Measurements from ENCODE around the gene RCCD1.

RCCD1 gene

GRCh38 chr15:90946941-90947576 lies 7.6 kb upstream of the RCCD1 start:
- H3K9ac ChIP-seq (ENCODE audit: low read length) = no peak overlapping the region
- no peak overlapping the region for H3K27ac ChIP-seq (ENCODE audit: low read length, poor library complexity, severe bottlenecking)
- no peak overlapping the region for H2BK15ac ChIP-seq (ENCODE audit: low read depth, poor library complexity, severe bottlenecking)
- 87% methylated on average over 8 of the region's 8 CpGs for WGBS
- H4K91ac ChIP-seq (ENCODE audit: low read length) = no peak overlapping the region
- no peak overlapping the region for H2AFZ ChIP-seq (ENCODE audit: low read depth, low read length)
- no peak overlapping the region for H2BK12ac ChIP-seq (ENCODE audit: low read length in 2 of 2)
- H3K4ac ChIP-seq (ENCODE audit: low read depth in 1 of 2, low read length in 2 of 2) = no peak overlapping the region
- no peak overlapping the region for H2BK5ac ChIP-seq (ENCODE audit: low read depth, low read length, poor library complexity, severe bottlenecking)
- no peaks in the 10 kb centered on the region for H3K27me3 ChIP-seq (ENCODE audit: control insufficient read depth in 1 of 2, insufficient read depth in 1 of 2, low read length in 2 of 2)
- H3K4me2 ChIP-seq (ENCODE audit: low read length, poor library complexity, severe bottlenecking) = no peak overlapping the region
- H3K36me3 ChIP-seq (ENCODE audit: control insufficient read depth in 1 of 2, insufficient read depth in 2 of 2, low read depth in 1 of 2, low read length in 2 of 2) = peaks cover 85 to 90% of the 10 kb centered on the region in 2 experiments
- DNase-seq = no peak
- peaks cover 24% of the 10 kb centered on the region for H3K4me1 ChIP-seq (ENCODE audit: control insufficient read depth, insufficient read depth, low read depth, low read length)
- no peak overlapping the region for H2AK5ac ChIP-seq (ENCODE audit: low read length, severe bottlenecking)
- H3K79me1 ChIP-seq (replicated peaks; ENCODE audit: low read length, poor library complexity, severe bottlenecking) = peaks cover 22% of the 10 kb centered on the region
- H4K8ac ChIP-seq (ENCODE audit: low read length) = no peak overlapping the region
- no peak overlapping the region for H3K4me3 ChIP-seq (ENCODE audit: insufficient read depth in 1 of 2, low read depth in 1 of 2, low read length in 2 of 2)
- H3K14ac ChIP-seq (ENCODE audit: low read length in 2 of 2) = no peak overlapping the region
- no peak overlapping the region for H3K18ac ChIP-seq (ENCODE audit: low read depth in 1 of 2, low read length in 2 of 2)
- H3K23ac ChIP-seq (ENCODE audit: low read length in 2 of 2) = no peak overlapping the region
- no peak overlapping the region for H2BK120ac ChIP-seq (ENCODE audit: low read depth, low read length)
- no peaks in the 10 kb centered on the region for H3K9me3 ChIP-seq (ENCODE audit: control insufficient read depth, low read length)

- Histone ChIP-seq H2BK15ac (ENCODE audit: low read depth, poor library complexity, severe bottlenecking) (no peak overlapping the region), H3K18ac (ENCODE audit: low read depth in 1 of 2, low read length in 2 of 2) (no peak overlapping the region), H3K14ac (ENCODE audit: low read length in 2 of 2) (no peak overlapping the region), H2BK12ac (ENCODE audit: low read length in 2 of 2) (no peak overlapping the region), H3K4ac (ENCODE audit: low read depth in 1 of 2, low read length in 2 of 2) (no peak overlapping the region), H3K4me2 (ENCODE audit: low read length, poor library complexity, severe bottlenecking) (no peak overlapping the region), H3K4me3 (ENCODE audit: insufficient read depth in 1 of 2, low read depth in 1 of 2, low read length in 2 of 2) (no peak overlapping the region), H3K23ac (ENCODE audit: low read length in 2 of 2) (no peak overlapping the region), H3K4me1 (ENCODE audit: control insufficient read depth, insufficient read depth, low read depth, low read length) (peaks cover 24% of the 10 kb centered on the region), H3K9me3 (ENCODE audit: control insufficient read depth, low read length) (no peaks in the 10 kb centered on the region), H3K27ac (ENCODE audit: low read length, poor library complexity, severe bottlenecking) (no peak overlapping the region), H2AK5ac (ENCODE audit: low read length, severe bottlenecking) (no peak overlapping the region), H3K79me1 (replicated peaks; ENCODE audit: low read length, poor library complexity, severe bottlenecking) (peaks cover 15% of the 10 kb centered on the region), H2BK120ac (ENCODE audit: low read depth, low read length) (no peak overlapping the region), H4K8ac (ENCODE audit: low read length) (no peak overlapping the region), H2BK5ac (ENCODE audit: low read depth, low read length, poor library complexity, severe bottlenecking) (no peak overlapping the region), H3K9ac (ENCODE audit: low read length) (no peak overlapping the region), H3K27me3 (ENCODE audit: control insufficient read depth in 1 of 2, insufficient read depth in 1 of 2, low read length in 2 of 2) (no peaks in the 10 kb centered on the region), H3K36me3 (ENCODE audit: control insufficient read depth in 1 of 2, insufficient read depth in 2 of 2, low read depth in 1 of 2, low read length in 2 of 2) (peaks cover 85 to 88% of the 10 kb centered on the region in 2 experiments), H2AFZ (ENCODE audit: low read depth, low read length) (no peak overlapping the region), H4K91ac (ENCODE audit: low read length) (no peak overlapping the region)
- WGBS = 94% methylated on average over 18 of the region's 18 CpGs
- DNase-seq = no peak
Observed at GRCh38 chr15:90947577-90948357, 6.9 kb upstream of the RCCD1 start.

- no peak overlapping the region for H4K8ac ChIP-seq (ENCODE audit: low read length)
- H2AFZ ChIP-seq (ENCODE audit: low read depth, low read length) = no peak overlapping the region
- H2BK15ac ChIP-seq (ENCODE audit: low read depth, poor library complexity, severe bottlenecking) = no peak overlapping the region
- no peak overlapping the region for H3K27ac ChIP-seq (ENCODE audit: low read length, poor library complexity, severe bottlenecking)
- no peak overlapping the region for H2AK5ac ChIP-seq (ENCODE audit: low read length, severe bottlenecking)
- no peak overlapping the region for H4K91ac ChIP-seq (ENCODE audit: low read length)
- H3K18ac ChIP-seq (ENCODE audit: low read depth in 1 of 2, low read length in 2 of 2) = no peak overlapping the region
- H2BK5ac ChIP-seq (ENCODE audit: low read depth, low read length, poor library complexity, severe bottlenecking) = no peak overlapping the region
- H3K14ac ChIP-seq (ENCODE audit: low read length in 2 of 2) = no peak overlapping the region
- peaks cover 16% of the 10 kb centered on the region for H3K79me1 ChIP-seq (replicated peaks; ENCODE audit: low read length, poor library complexity, severe bottlenecking)
- H3K9me3 ChIP-seq (ENCODE audit: control insufficient read depth, low read length) = no peaks in the 10 kb centered on the region
- H3K4me1 ChIP-seq (ENCODE audit: control insufficient read depth, insufficient read depth, low read depth, low read length) = peaks cover 24% of the 10 kb centered on the region
- no peak overlapping the region for H2BK12ac ChIP-seq (ENCODE audit: low read length in 2 of 2)
- H3K4ac ChIP-seq (ENCODE audit: low read depth in 1 of 2, low read length in 2 of 2) = no peak overlapping the region
- peaks cover 85 to 88% of the 10 kb centered on the region in 2 experiments for H3K36me3 ChIP-seq (ENCODE audit: control insufficient read depth in 1 of 2, insufficient read depth in 2 of 2, low read depth in 1 of 2, low read length in 2 of 2)
- no peak overlapping the region for H3K4me3 ChIP-seq (ENCODE audit: insufficient read depth in 1 of 2, low read depth in 1 of 2, low read length in 2 of 2)
- WGBS = 98% methylated on average over 7 of the region's 8 CpGs
- H2BK120ac ChIP-seq (ENCODE audit: low read depth, low read length) = no peak overlapping the region
- no peak for DNase-seq
- no peak overlapping the region for H3K9ac ChIP-seq (ENCODE audit: low read length)
- H3K27me3 ChIP-seq (ENCODE audit: control insufficient read depth in 1 of 2, insufficient read depth in 1 of 2, low read length in 2 of 2) = no peaks in the 10 kb centered on the region
- no peak overlapping the region for H3K4me2 ChIP-seq (ENCODE audit: low read length, poor library complexity, severe bottlenecking)
- H3K23ac ChIP-seq (ENCODE audit: low read length in 2 of 2) = no peak overlapping the region
Observed at GRCh38 chr15:90948506-90948905, 6.2 kb upstream of the RCCD1 start.

- Histone ChIP-seq H3K4ac (ENCODE audit: low read depth in 1 of 2, low read length in 2 of 2) (no peak overlapping the region), H3K4me2 (ENCODE audit: low read length, poor library complexity, severe bottlenecking) (no peak overlapping the region), H2BK5ac (ENCODE audit: low read depth, low read length, poor library complexity, severe bottlenecking) (no peak overlapping the region), H3K18ac (ENCODE audit: low read depth in 1 of 2, low read length in 2 of 2) (no peak overlapping the region), H4K8ac (ENCODE audit: low read length) (no peak overlapping the region), H2BK12ac (ENCODE audit: low read length in 2 of 2) (no peak overlapping the region), H3K4me3 (ENCODE audit: insufficient read depth in 1 of 2, low read depth in 1 of 2, low read length in 2 of 2) (no peak overlapping the region), H2BK120ac (ENCODE audit: low read depth, low read length) (no peak overlapping the region), H2AFZ (ENCODE audit: low read depth, low read length) (no peak overlapping the region), H2AK5ac (ENCODE audit: low read length, severe bottlenecking) (no peak overlapping the region), H3K9ac (ENCODE audit: low read length) (no peak overlapping the region), H3K36me3 (ENCODE audit: control insufficient read depth in 1 of 2, insufficient read depth in 2 of 2, low read depth in 1 of 2, low read length in 2 of 2) (peaks cover 77 to 80% of the 10 kb centered on the region in 2 experiments), H3K79me1 (replicated peaks; ENCODE audit: low read length, poor library complexity, severe bottlenecking) (peaks cover 16% of the 10 kb centered on the region), H3K14ac (ENCODE audit: low read length in 2 of 2) (no peak overlapping the region), H2BK15ac (ENCODE audit: low read depth, poor library complexity, severe bottlenecking) (no peak overlapping the region), H3K4me1 (ENCODE audit: control insufficient read depth, insufficient read depth, low read depth, low read length) (peaks cover 27% of the 10 kb centered on the region), H4K91ac (ENCODE audit: low read length) (no peak overlapping the region), H3K23ac (ENCODE audit: low read length in 2 of 2) (no peak overlapping the region), H3K27ac (ENCODE audit: low read length, poor library complexity, severe bottlenecking) (no peak overlapping the region), H3K9me3 (ENCODE audit: control insufficient read depth, low read length) (no peaks in the 10 kb centered on the region), H3K27me3 (ENCODE audit: control insufficient read depth in 1 of 2, insufficient read depth in 1 of 2, low read length in 2 of 2) (no peaks in the 10 kb centered on the region)
- 97% methylated on average over 23 of the region's 23 CpGs for WGBS
- no peak for DNase-seq
Observed at GRCh38 chr15:90949979-90950675, 4.6 kb upstream of the RCCD1 start.

Measured in mesenchymal stem cell (in vitro differentiated cells and primary cell).